Effector memory CD8-positive, alpha-beta T cell (primary cell): ENCODE results near the gene ATP8B1.
"Not testable (repeated sequence)": the region's sequence is repeated elsewhere in the genome, so short reads cannot be mapped to it uniquely, and the experiment has no call there.

Experiments used
- ATAC-seq: fragments of 150-1000 bp; cut with Tn5 transposase; replicated peaks from 2 replicates; pipeline ENCODE4 v1.10.0; 2021; ENCODE audit warnings: mild to moderate bottlenecking, moderate library complexity
- DNase-seq, 3 experiments: peaks; one replicate each; pipeline ENCODE4 v3.0.0; 2021
- H3K27ac Mint-ChIP-seq, 2 donors: one replicate each; pipeline ENCODE4 v1.8.0; 2022; ENCODE audit warnings: mild to moderate bottlenecking in 2 of 2, mixed read lengths in 2 of 2, moderate library complexity in 2 of 2
- H3K27me3 Mint-ChIP-seq, 2 donors: one replicate each; pipeline ENCODE4 v1.8.0; 2022; ENCODE audit warnings: mixed read lengths in 2 of 2
- H3K36me3 Mint-ChIP-seq: one replicate; pipeline ENCODE4 v1.8.0; 2022; ENCODE audit warnings: mild to moderate bottlenecking, moderate library complexity, mixed read lengths; ENCODE audit not compliant: insufficient read depth
- H3K4me1 Mint-ChIP-seq, 2 donors: one replicate each; pipeline ENCODE4 v1.8.0; 2022; ENCODE audit warnings: low read depth in 2 of 2, mixed read lengths in 2 of 2
- H3K4me3 Mint-ChIP-seq, 2 donors: one replicate each; pipeline ENCODE4 v1.8.0; 2022; ENCODE audit warnings: mild to moderate bottlenecking in 2 of 2, mixed read lengths in 2 of 2, moderate library complexity in 2 of 2
- H3K9me3 Mint-ChIP-seq, 2 donors: one replicate each; pipeline ENCODE4 v1.8.0; 2022; ENCODE audit warnings: mixed read lengths in 2 of 2

ATP8B1 gene

GRCh38 chr18:57834616-57835015 is 31.5 kb upstream of the ATP8B1 start:
- Mint-ChIP-seq H3K9me3 (peaks cover 0 to 11% of the 10 kb centered on the region in 2 donors), H3K4me1 (peaks cover 5% of the 10 kb centered on the region in 2 donors), H3K27ac (no peak overlapping the region), H3K27me3 (peaks cover 21 to 37% of the 10 kb centered on the region in 2 donors), H3K4me3 (no peak overlapping the region), H3K36me3 (no peaks in the 10 kb centered on the region)
- DNase-seq = no peak
- no peak for ATAC-seq

GRCh38 chr18:57833441-57834101 is 30.5 kb upstream of the ATP8B1 start:
- peaks cover 5% of the 10 kb centered on the region in 2 donors for H3K4me1 Mint-ChIP-seq
- H3K9me3 Mint-ChIP-seq = peaks cover 0 to 11% of the 10 kb centered on the region in 2 donors
- DNase-seq (no peak), ATAC-seq (peak; percentile 22)
- peak overlapping the region in 1 of 2 donors; percentile 8 for H3K27ac Mint-ChIP-seq
- H3K27me3 Mint-ChIP-seq = peaks cover 25 to 32% of the 10 kb centered on the region in 2 donors
- H3K36me3 Mint-ChIP-seq = no peaks in the 10 kb centered on the region
- H3K4me3 Mint-ChIP-seq = peak overlapping the region; percentile 18 to 53

GRCh38 chr18:57832730-57833129 is 29.6 kb upstream of the ATP8B1 start:
- Mint-ChIP-seq H3K4me1 (peaks cover 5% of the 10 kb centered on the region in 2 donors), H3K27ac (no peak overlapping the region), H3K36me3 (no peaks in the 10 kb centered on the region), H3K27me3 (peaks cover 17 to 25% of the 10 kb centered on the region in 2 donors), H3K9me3 (peaks cover 0 to 11% of the 10 kb centered on the region in 2 donors), H3K4me3 (no peak overlapping the region)
- DNase-seq (no peak), ATAC-seq (no peak)

DNA sequence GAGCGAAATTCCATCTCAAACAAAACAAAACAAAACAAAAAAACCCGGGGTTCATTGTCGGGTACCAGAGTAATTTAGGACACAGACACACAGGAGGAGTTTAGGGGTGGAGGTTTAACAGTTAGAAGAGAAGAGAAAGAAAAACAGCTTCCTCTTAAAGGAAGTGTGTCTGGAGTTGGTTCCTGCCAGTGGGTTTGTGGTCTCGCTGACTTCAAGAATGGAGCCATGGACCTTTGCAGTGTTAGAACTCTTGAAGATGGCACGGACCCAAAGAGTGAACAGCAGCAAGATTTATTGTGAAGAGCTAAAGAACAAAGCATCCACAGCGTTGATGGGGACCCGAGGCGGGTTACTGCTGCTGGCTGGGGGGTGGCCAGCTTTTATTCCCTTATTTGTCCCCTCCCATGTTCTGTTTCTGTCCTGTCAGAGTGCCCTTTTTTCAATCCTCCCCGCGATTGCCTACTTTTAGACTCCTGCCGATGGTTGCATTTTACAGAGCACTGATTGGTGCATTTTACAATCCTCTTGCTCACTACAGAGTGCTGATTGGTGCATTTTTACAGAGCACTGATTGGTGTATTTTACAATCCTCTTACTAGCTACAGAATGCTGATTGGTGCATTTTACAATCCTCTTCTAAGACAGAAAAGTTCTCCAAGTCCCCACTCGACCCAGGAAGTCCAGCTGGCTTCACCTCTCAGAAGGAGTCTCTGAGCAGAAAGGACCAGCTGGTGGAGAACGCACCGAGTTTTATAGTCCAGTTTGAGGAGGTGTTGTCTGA is 28.7 kb upstream of the ATP8B1 start:
- H3K27me3 Mint-ChIP-seq = peaks cover 12 to 20% of the 10 kb centered on the region in 2 donors
- H3K4me3 Mint-ChIP-seq = no peak overlapping the region
- ATAC-seq = no peak
- no peaks in the 10 kb centered on the region for H3K36me3 Mint-ChIP-seq
- H3K27ac Mint-ChIP-seq = no peak overlapping the region
- DNase-seq = no peak
- peaks cover 5% of the 10 kb centered on the region in 2 donors for H3K4me1 Mint-ChIP-seq
- H3K9me3 Mint-ChIP-seq = peaks cover 0 to 11% of the 10 kb centered on the region in 2 donors

GRCh38 chr18:57827646-57828045 is 24.5 kb upstream of the ATP8B1 start:
- Mint-ChIP-seq H3K27ac (no peak overlapping the region), H3K4me3 (no peak overlapping the region), H3K4me1 (peaks cover under 1 to 2% of the 10 kb centered on the region in 2 donors), H3K36me3 (no peaks in the 10 kb centered on the region), H3K27me3 (peaks cover 7 to 14% of the 10 kb centered on the region in 2 donors), H3K9me3 (peaks cover 0 to 11% of the 10 kb centered on the region in 2 donors)
- ATAC-seq (no peak), DNase-seq (no peak)

GRCh38 chr18:57826252-57826651 is 23.1 kb upstream of the ATP8B1 start:
- Mint-ChIP-seq H3K27me3 (peaks cover 7 to 15% of the 10 kb centered on the region in 2 donors), H3K27ac (no peak overlapping the region), H3K36me3 (no peaks in the 10 kb centered on the region), H3K9me3 (peaks cover 0 to 7% of the 10 kb centered on the region in 2 donors), H3K4me1 (no peaks in the 10 kb centered on the region), H3K4me3 (no peak overlapping the region)
- DNase-seq (no peak), ATAC-seq (no peak)

GRCh38 chr18:57820583-57820982 is 17.5 kb upstream of the ATP8B1 start:
- not testable (repeated sequence) for H3K9me3 Mint-ChIP-seq, H3K4me3 Mint-ChIP-seq, H3K36me3 Mint-ChIP-seq, DNase-seq, H3K27ac Mint-ChIP-seq, H3K4me1 Mint-ChIP-seq, ATAC-seq
- peaks cover 5 to 46% of the 10 kb centered on the region in 2 donors for H3K27me3 Mint-ChIP-seq

DNA sequence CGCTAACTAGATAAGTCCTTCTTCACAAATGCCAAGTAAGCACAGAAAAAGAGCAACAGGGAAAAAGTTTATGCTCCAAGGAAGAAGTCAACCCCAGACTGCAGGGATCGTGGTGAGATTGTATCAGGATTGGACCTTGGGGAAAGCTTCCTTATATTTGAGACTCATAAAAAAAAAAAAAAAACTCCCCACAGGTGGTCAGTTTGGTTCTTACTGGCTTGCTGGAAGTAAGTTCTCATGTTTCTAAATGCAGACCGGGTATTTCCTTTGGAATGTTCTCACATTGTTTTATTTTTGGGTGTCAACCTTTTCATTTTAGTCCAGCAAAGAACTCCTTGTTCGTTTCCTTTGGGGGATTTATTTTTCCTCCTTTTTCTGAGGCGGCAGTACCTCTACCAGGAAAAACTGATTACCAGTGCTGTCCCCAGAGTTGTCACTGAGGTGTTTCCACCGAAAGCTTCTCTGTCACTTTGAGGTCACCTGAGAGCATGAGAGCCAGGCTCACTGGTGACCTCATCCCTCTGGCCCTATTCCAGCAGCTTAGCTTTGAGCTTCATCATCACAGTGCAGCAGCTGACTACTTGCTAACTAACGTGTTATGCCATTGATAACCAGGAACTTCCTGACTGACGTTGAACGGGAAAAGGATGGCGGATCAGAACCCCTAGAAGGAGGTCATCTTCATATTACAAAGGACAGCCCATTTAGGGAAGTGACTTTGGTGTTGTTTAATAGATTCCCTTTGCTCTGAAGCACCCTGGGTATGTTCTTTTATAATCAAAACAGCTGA is 16.8 kb upstream of the ATP8B1 start:
- no peak for ATAC-seq
- peaks cover 5 to 46% of the 10 kb centered on the region in 2 donors for H3K27me3 Mint-ChIP-seq
- no peak for DNase-seq

GRCh38 chr18:57819119-57819518 is 16.0 kb upstream of the ATP8B1 start:
- Mint-ChIP-seq H3K36me3 (no peaks in the 10 kb centered on the region), H3K4me3 (no peak overlapping the region), H3K27me3 (peaks cover 5 to 49% of the 10 kb centered on the region in 2 donors), H3K4me1 (no peaks in the 10 kb centered on the region), H3K27ac (no peak overlapping the region), H3K9me3 (no peaks in the 10 kb centered on the region)
- no peak for DNase-seq
- no peak for ATAC-seq

More for the DNA sequence above, 16.8 kb upstream of the ATP8B1 start:
- Mint-ChIP-seq H3K4me1 (no peaks in the 10 kb centered on the region), H3K27ac (no peak overlapping the region), H3K9me3 (no peaks in the 10 kb centered on the region), H3K4me3 (no peak overlapping the region), H3K36me3 (no peaks in the 10 kb centered on the region)

GRCh38 chr18:57816208-57816954 is 13.3 kb upstream of the ATP8B1 start:
- no peak for ATAC-seq
- Mint-ChIP-seq H3K4me1 (no peaks in the 10 kb centered on the region), H3K4me3 (no peak overlapping the region), H3K27me3 (peaks cover 10 to 45% of the 10 kb centered on the region in 2 donors), H3K36me3 (no peaks in the 10 kb centered on the region), H3K9me3 (peaks cover 0 to 7% of the 10 kb centered on the region in 2 donors), H3K27ac (no peak overlapping the region)
- DNase-seq = no peak

DNA sequence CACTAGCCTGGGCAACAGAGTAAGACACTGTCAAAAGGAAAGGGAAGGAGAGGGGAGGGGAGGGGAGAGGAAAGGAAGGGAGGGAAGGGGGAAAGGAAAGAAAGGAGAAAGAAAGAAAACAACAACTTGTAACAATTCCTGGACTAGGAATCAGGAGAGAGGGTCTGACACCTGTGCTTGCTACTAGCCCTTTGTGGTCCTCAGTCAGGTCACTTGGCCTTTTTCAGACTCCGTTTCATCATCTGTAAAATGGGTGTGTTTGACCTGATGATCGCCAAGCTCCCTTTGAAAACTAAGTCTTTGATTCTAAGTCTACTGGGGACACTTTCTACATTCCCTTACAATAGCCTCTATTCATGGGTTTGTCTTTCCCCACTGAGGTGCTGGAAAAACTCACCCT is 11.4 kb upstream of the ATP8B1 start:
- H3K4me3 Mint-ChIP-seq = no peak overlapping the region

GRCh38 chr18:57813245-57813644 is 10.1 kb upstream of the ATP8B1 start:
- no peaks in the 10 kb centered on the region for H3K4me1 Mint-ChIP-seq

More for the DNA sequence above, 11.4 kb upstream of the ATP8B1 start:
- no peak for ATAC-seq
- no peak overlapping the region for H3K27ac Mint-ChIP-seq
- H3K36me3 Mint-ChIP-seq = no peaks in the 10 kb centered on the region
- peaks cover 5 to 36% of the 10 kb centered on the region in 2 donors for H3K27me3 Mint-ChIP-seq
- H3K9me3 Mint-ChIP-seq = peaks cover 0 to 7% of the 10 kb centered on the region in 2 donors
- no peaks in the 10 kb centered on the region for H3K4me1 Mint-ChIP-seq
- no peak for DNase-seq

DNA sequence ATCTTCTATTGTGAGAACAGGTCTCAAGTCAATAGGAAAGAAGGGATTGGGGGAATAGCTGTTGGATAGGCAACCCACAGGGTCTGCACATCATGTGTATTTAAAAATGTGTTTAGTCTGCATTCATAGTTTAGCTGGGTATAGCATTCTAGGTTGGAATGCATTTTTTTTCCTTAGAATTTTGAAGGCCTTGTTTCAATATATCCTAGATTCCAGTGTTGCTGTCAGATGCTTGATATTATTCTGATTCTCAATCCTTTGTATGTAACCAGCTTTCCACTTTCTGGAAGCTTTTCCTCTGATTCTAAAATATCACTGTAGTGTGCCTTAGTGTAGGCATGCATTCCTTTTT is 9.0 kb upstream of the ATP8B1 start:
- Mint-ChIP-seq H3K9me3 (peaks cover 0 to 7% of the 10 kb centered on the region in 2 donors), H3K27me3 (peaks cover 5 to 26% of the 10 kb centered on the region in 2 donors), H3K27ac (no peak overlapping the region), H3K4me3 (no peak overlapping the region), H3K36me3 (no peaks in the 10 kb centered on the region), H3K4me1 (no peaks in the 10 kb centered on the region)
- DNase-seq (no peak), ATAC-seq (no peak)

More at GRCh38 chr18:57813245-57813644, 10.1 kb upstream of the ATP8B1 start:
- no peak overlapping the region for H3K27ac Mint-ChIP-seq
- H3K4me3 Mint-ChIP-seq = no peak overlapping the region
- no peaks in the 10 kb centered on the region for H3K36me3 Mint-ChIP-seq
- ATAC-seq (no peak), DNase-seq (no peak)
- H3K27me3 Mint-ChIP-seq = peaks cover 5 to 37% of the 10 kb centered on the region in 2 donors
- peaks cover 0 to 7% of the 10 kb centered on the region in 2 donors for H3K9me3 Mint-ChIP-seq
